T-cell (primary cell): ENCODE results near the gene SNX27. TPM values are rescaled to one million over a fixed set of nuclear protein-coding genes. Genes with fewer than 3 reads are reported as not detected.
"Not testable (repeated sequence)": the region's sequence is repeated elsewhere in the genome, so short reads cannot be mapped to it uniquely, and the experiment has no call there.

Source experiments
- ATAC-seq, 4 experiments: fragments of 200-7000 bp in 3 of 4; fragments of 150-1000 bp in 1 of 4; cut with Tn5 transposase; replicated peaks in 1 of 4; 1 replicate in 3 of 4; 2 replicates in 1 of 4; pipeline ENCODE4 v1.10.0; 2021; ENCODE audit warnings: moderate library complexity in 3 of 4, mild to moderate bottlenecking in 2 of 4, moderate number of reproducible peaks in 1 of 4
- CTCF ChIA-PET, 2 donors: fragments of 300-600 bp; sonication (Branson Sonifier 250); formaldehyde crosslinking; loops; one replicate each; lab custom pipeline; 2022; ENCODE audit warnings: antibody characterized with exemption in 2 of 2; lab: Charles Lee
- POLR2A ChIA-PET, 2 donors: fragments of 300-600 bp; sonication (Branson Sonifier 250); formaldehyde crosslinking; loops; one replicate each; lab custom pipeline; 2022; ENCODE audit warnings: antibody characterized with exemption in 2 of 2; lab: Charles Lee
- DNase-seq, 35 experiments: peaks; one replicate each; pipeline versions ENCODE4 v3.0.0 to v3.0.0-alpha.2; 2013 to 2023
- H3K27ac ChIP-seq: one replicate; pipeline ENCODE4 v1.5.1; 2013; ENCODE audit warnings: low read length
- H3K27me3 ChIP-seq, 2 experiments: replicated peaks in 1 of 2; 1 replicate in 1 of 2; 2 replicates in 1 of 2; pipeline versions ENCODE4 v1.6.1 to v1.7.0; 2013; ENCODE audit warnings: low read length in 1 of 2, mixed read lengths in 1 of 2; ENCODE audit not compliant: control insufficient read depth in 2 of 2, insufficient read depth in 2 of 2; ENCODE audit errors: extremely low read depth in 1 of 2
- H3K36me3 ChIP-seq, 2 donors: 1 replicate in 1 of 2; 2 replicates in 1 of 2; pipeline versions ENCODE4 v1.6.1 to v1.7.0; 2013; ENCODE audit warnings: low read length in 1 of 2; ENCODE audit not compliant: control insufficient read depth in 2 of 2, insufficient read depth in 1 of 2; ENCODE audit errors: extremely low read depth in 1 of 2
- H3K4me1 ChIP-seq, 2 experiments: 1 replicate in 1 of 2; 2 replicates in 1 of 2; pipeline versions ENCODE4 v1.6.1 to v1.7.0; 2013; ENCODE audit warnings: low read length in 2 of 2, mixed read lengths in 1 of 2; ENCODE audit not compliant: insufficient read depth in 2 of 2, control insufficient read depth in 1 of 2; ENCODE audit errors: extremely low read depth in 1 of 2
- H3K4me3 ChIP-seq, 2 donors: 1 replicate in 1 of 2; 2 replicates in 1 of 2; pipeline versions ENCODE4 v1.5.1 to v1.7.0; 2013; ENCODE audit warnings: mild to moderate bottlenecking in 2 of 2, low read length in 1 of 2, moderate library complexity in 1 of 2; ENCODE audit not compliant: control insufficient read depth in 1 of 2; ENCODE audit errors: extremely low read depth in 1 of 2
- H3K9me3 ChIP-seq: 2 replicates; pipeline ENCODE4 v1.7.0; 2013
- H3K27ac Mint-ChIP-seq, 2 donors: one replicate each; pipeline ENCODE4 v1.8.0; 2020 to 2021; ENCODE audit warnings: mild to moderate bottlenecking in 2 of 2, mixed read lengths in 2 of 2
- H3K27me3 Mint-ChIP-seq, 2 donors: one replicate each; pipeline ENCODE4 v1.8.0; 2021 to 2022; ENCODE audit warnings: mixed read lengths in 2 of 2
- H3K36me3 Mint-ChIP-seq: one replicate; pipeline ENCODE4 v1.8.0; 2021; ENCODE audit warnings: mixed read lengths
- H3K4me1 Mint-ChIP-seq, 3 donors: one replicate each; pipeline ENCODE4 v1.8.0; 2020 to 2022; ENCODE audit warnings: mixed read lengths in 3 of 3, mild to moderate bottlenecking in 1 of 3
- H3K4me3 Mint-ChIP-seq, 3 donors: one replicate each; pipeline ENCODE4 v1.8.0; 2020 to 2022; ENCODE audit warnings: mild to moderate bottlenecking in 3 of 3, mixed read lengths in 3 of 3, moderate library complexity in 3 of 3
- H3K9me3 Mint-ChIP-seq, 3 donors: one replicate each; pipeline ENCODE4 v1.8.0; 2020 to 2022; ENCODE audit warnings: mixed read lengths in 3 of 3
- WGBS: methylation state at CpG from one replicate; pipeline ENCODE4 v1.1.5; 2013; ENCODE audit warnings: missing lambda C conversion rate; ENCODE audit not compliant: insufficient coverage; 5-methylcytosine and 5-hydroxymethylcytosine counted together
- total RNA-seq, 35 experiments: library from RNA in 6 of 35; stranded (reverse) in 6 of 35; fragments of 120-200 nt in 1 of 35; gene quantifications; one replicate each; pipeline versions ENCODE4 v1.2.1 to v1.2.4 and lab custom pipeline; 2013 to 2026

SNX27 gene
- total RNA-seq, 5 donors from 2014 or later (not counting 1 experiment from before 2014, with no cell fraction given) = 24.2 to 33.6 (median 31.6) TPM

GRCh38 chr1:151594143-151594625 is 17.7 kb upstream of the SNX27 start:
- 7% methylated on average over 12 of the region's 12 CpGs for WGBS

GRCh38 chr1:151596166-151596953 is 15.5 kb upstream of the SNX27 start:
- no peak overlapping the region for H3K27ac ChIP-seq
- no peak for ATAC-seq
- Mint-ChIP-seq H3K27me3 (peaks cover 0 to 4% of the 10 kb centered on the region in 2 donors), H3K4me1 (peaks cover 8 to 12% (median 9%) of the 10 kb centered on the region in 3 donors), H3K27ac (no peak overlapping the region), H3K9me3 (peaks cover 0 to 3% (median 0%) of the 10 kb centered on the region in 3 donors), H3K36me3 (no peaks in the 10 kb centered on the region), H3K4me3 (no peak overlapping the region)
- no peaks in the 10 kb centered on the region for H3K9me3 ChIP-seq
- peaks cover 0 to 6% of the 10 kb centered on the region in 2 experiments for H3K4me1 ChIP-seq
- no peak overlapping the region for H3K4me3 ChIP-seq
- DNase-seq = no peak
- CTCF ChIA-PET = interaction anchor here in 1 of 2 donors (0.8 kb wide), 1 partner anchor 9 kb away, joined by 3 read pairs; no protein-coding TSS in a partner anchor
- H3K27me3 ChIP-seq = no peaks in the 10 kb centered on the region
- POLR2A ChIA-PET = interaction anchor here in 1 of 2 donors (0.5 kb wide), 1 partner anchor 177 kb away, joined by 3 read pairs; no protein-coding TSS in a partner anchor
- WGBS = 83% methylated on average over 4 of the region's 5 CpGs
- no peaks in the 10 kb centered on the region for H3K36me3 ChIP-seq

More at GRCh38 chr1:151594143-151594625, 17.7 kb upstream of the SNX27 start:
- Histone ChIP-seq H3K27ac (no peak overlapping the region), H3K9me3 (no peaks in the 10 kb centered on the region), H3K27me3 (no peaks in the 10 kb centered on the region), H3K4me3 (peak overlapping the region in 1 of 2 donors; percentile 19), H3K36me3 (no peaks in the 10 kb centered on the region), H3K4me1 (peaks cover 0 to 6% of the 10 kb centered on the region in 2 experiments)
- ATAC-seq = peak; percentile 97 to 100 (median 99)
- peaks cover 4 to 6% of the 10 kb centered on the region in 2 donors for H3K27me3 Mint-ChIP-seq
- peak; percentile 71 to 92 (median 84) for DNase-seq
- H3K27ac Mint-ChIP-seq = peak overlapping the region; percentile 53 to 75
- H3K9me3 Mint-ChIP-seq = peaks cover 3 to 11% (median 5%) of the 10 kb centered on the region in 3 donors
- ChIA-PET CTCF (interaction anchor here (0.6 to 1.5 kb wide), 13 partner anchors 16 to 407 kb away, joined by 3 to 7 read pairs (median 4); no protein-coding TSS in a partner anchor), POLR2A (interaction anchor here in 1 of 2 donors (1.0 kb wide), 1 partner anchor 134 kb away, joined by 6 read pairs; no protein-coding TSS in a partner anchor)
- peaks cover 8 to 12% (median 9%) of the 10 kb centered on the region in 3 donors for H3K4me1 Mint-ChIP-seq
- H3K4me3 Mint-ChIP-seq = peak overlapping the region; percentile 48 to 60 (median 53)
- H3K36me3 Mint-ChIP-seq = no peaks in the 10 kb centered on the region

- POLR2A ChIA-PET = not testable (repeated sequence)
Observed at GRCh38 chr1:151602550-151602949, 9.3 kb upstream of the SNX27 start.

GRCh38 chr1:151604291-151604690 is 7.6 kb upstream of the SNX27 start:
- Mint-ChIP-seq H3K9me3 (no peaks in the 10 kb centered on the region), H3K4me1 (no peaks in the 10 kb centered on the region), H3K27me3 (peaks cover 6 to 13% of the 10 kb centered on the region in 2 donors), H3K4me3 (no peak overlapping the region), H3K27ac (no peak overlapping the region), H3K36me3 (no peaks in the 10 kb centered on the region)
- ChIA-PET POLR2A (interaction anchor here in 1 of 2 donors (0.6 kb wide), 1 partner anchor 12 kb away, joined by 5 read pairs; no protein-coding TSS in a partner anchor), CTCF (interaction anchor here in 1 of 2 donors (0.6 kb wide), 1 partner anchor 95 kb away, joined by 4 read pairs; no protein-coding TSS in a partner anchor)
- Histone ChIP-seq H3K4me1 (no peaks in the 10 kb centered on the region), H3K27ac (no peak overlapping the region), H3K36me3 (no peaks in the 10 kb centered on the region), H3K4me3 (no peak overlapping the region), H3K27me3 (peaks cover 2 to 16% of the 10 kb centered on the region in 2 experiments), H3K9me3 (no peaks in the 10 kb centered on the region)
- no CpG with 5 or more reads among the region's 2 CpGs for WGBS
- DNase-seq = no peak
- no peak for ATAC-seq

More at GRCh38 chr1:151602550-151602949, 9.3 kb upstream of the SNX27 start:
- not testable (repeated sequence) for H3K27me3 Mint-ChIP-seq, H3K4me1 ChIP-seq, H3K27ac Mint-ChIP-seq, H3K4me1 Mint-ChIP-seq, H3K27ac ChIP-seq, H3K4me3 Mint-ChIP-seq, ATAC-seq, DNase-seq, H3K36me3 Mint-ChIP-seq, H3K9me3 Mint-ChIP-seq, H3K9me3 ChIP-seq, H3K36me3 ChIP-seq, H3K4me3 ChIP-seq
- H3K27me3 ChIP-seq = peaks cover under 1 to 16% of the 10 kb centered on the region in 2 experiments
- no CpG with 5 or more reads among the region's 5 CpGs for WGBS
- CTCF ChIA-PET = interaction anchor here in 1 of 2 donors (0.7 kb wide), 1 partner anchor 172 kb away, joined by 5 read pairs; no protein-coding TSS in a partner anchor

- H3K27ac ChIP-seq = no peak overlapping the region
- POLR2A ChIA-PET = no interaction called here
- H3K36me3 ChIP-seq = no peaks in the 10 kb centered on the region
- H3K4me3 ChIP-seq = no peak overlapping the region
- Mint-ChIP-seq H3K4me1 (peaks cover 0 to 2% (median 1%) of the 10 kb centered on the region in 3 donors), H3K9me3 (no peaks in the 10 kb centered on the region), H3K4me3 (no peak overlapping the region), H3K27me3 (peaks cover 6 to 13% of the 10 kb centered on the region in 2 donors), H3K27ac (no peak overlapping the region), H3K36me3 (no peaks in the 10 kb centered on the region)
- H3K4me1 ChIP-seq = peaks cover 0 to 2% of the 10 kb centered on the region in 2 experiments
- H3K27me3 ChIP-seq = peaks cover 2 to 16% of the 10 kb centered on the region in 2 experiments
- CTCF ChIA-PET = interaction anchor here in 1 of 2 donors (0.8 kb wide), 1 partner anchor 10 kb away, joined by 3 read pairs; no protein-coding TSS in a partner anchor
- ATAC-seq (no peak), DNase-seq (no peak)
- no peaks in the 10 kb centered on the region for H3K9me3 ChIP-seq
Observed at GRCh38 chr1:151606384-151606783, 5.5 kb upstream of the SNX27 start.

GRCh38 chr1:151606857-151607256 is 5.0 kb upstream of the SNX27 start:
- Mint-ChIP-seq H3K9me3 (no peaks in the 10 kb centered on the region), H3K27me3 (peaks cover 6 to 13% of the 10 kb centered on the region in 2 donors), H3K4me1 (peaks cover 0 to 6% (median 5%) of the 10 kb centered on the region in 3 donors), H3K4me3 (no peak overlapping the region), H3K27ac (no peak overlapping the region), H3K36me3 (no peaks in the 10 kb centered on the region)
- DNase-seq = no peak
- ChIA-PET CTCF (no interaction called here), POLR2A (no interaction called here)
- no peak overlapping the region for H3K27ac ChIP-seq
- no peaks in the 10 kb centered on the region for H3K36me3 ChIP-seq
- no CpG with 5 or more reads among the region's 3 CpGs for WGBS
- no peak overlapping the region for H3K4me3 ChIP-seq
- no peaks in the 10 kb centered on the region for H3K9me3 ChIP-seq
- H3K27me3 ChIP-seq = peaks cover 2 to 13% of the 10 kb centered on the region in 2 experiments
- H3K4me1 ChIP-seq = peaks cover 0 to 5% of the 10 kb centered on the region in 2 experiments
- ATAC-seq = no peak
